Neutrophil (primary cell): ENCODE data around the gene WNT3.

Experiments
- H3K27ac ChIP-seq: fragments of 200-600 bp; sonication (generic); 2 replicates; pipeline ENCODE4 v1.5.1; 2016; ENCODE audit warnings: mild to moderate bottlenecking, moderate library complexity
- H3K27me3 ChIP-seq: fragments of 200-600 bp; sonication (generic); 2 replicates; pipeline ENCODE4 v1.6.0; 2016; ENCODE audit warnings: mild to moderate bottlenecking
- H3K36me3 ChIP-seq: fragments of 200-600 bp; sonication (generic); 2 replicates; pipeline ENCODE4 v1.5.1; 2017
- H3K4me1 ChIP-seq, 2 experiments: fragments of 200-600 bp in 1 of 2; sonication (generic) in 1 of 2; 1 replicate in 1 of 2; 2 replicates in 1 of 2; pipeline versions ENCODE4 v1.5.1 to v1.6.1; 2013 to 2016; ENCODE audit warnings: low read depth in 1 of 2, low read length in 1 of 2, mild to moderate bottlenecking in 1 of 2, moderate library complexity in 1 of 2; ENCODE audit not compliant: control insufficient read depth in 1 of 2, insufficient read depth in 1 of 2
- H3K4me3 ChIP-seq, 2 experiments: fragments of 200-600 bp in 1 of 2; sonication (generic) in 1 of 2; 1 replicate in 1 of 2; 2 replicates in 1 of 2; pipeline ENCODE4 v1.5.1; 2013 to 2016; ENCODE audit warnings: low read depth in 1 of 2, low read length in 1 of 2, mild to moderate bottlenecking in 1 of 2, moderate library complexity in 1 of 2
- H3K9me3 ChIP-seq: fragments of 200-600 bp; sonication (generic); 2 replicates; pipeline ENCODE4 v1.5.1; 2016
- CTCF ChIP-seq: fragments of 200-600 bp; sonication (generic); IDR thresholded peaks from 2 replicates; pipeline ENCODE4 v1.5.1; 2016; ENCODE audit warnings: antibody characterized with exemption

The WNT3 gene

GRCh38 chr17:46818316-46818928 lies at the start of gene WNT3:
Gene WNT3 (minus strand): TSS chr17:46818692. CDS start chr17:46818597, 95 bp downstream.
- Histone ChIP-seq H3K4me3 (peak within 1 kb of the TSS in 1 of 2 experiments; percentile 26), H3K27ac (no peak within 1 kb of the TSS), H3K4me1 (peaks cover 11 to 16% of the 10 kb centered on the region in 2 experiments), H3K36me3 (no peaks in the 10 kb centered on the region), H3K9me3 (no peaks in the 10 kb centered on the region), H3K27me3 (peaks cover 98% of the 10 kb centered on the region)
- no peak for TF ChIP-seq CTCF

- Histone ChIP-seq H3K4me3 (no peak overlapping the region), H3K36me3 (no peaks in the 10 kb centered on the region), H3K9me3 (no peaks in the 10 kb centered on the region), H3K27ac (no peak overlapping the region), H3K27me3 (peaks cover 49% of the 10 kb centered on the region), H3K4me1 (no peaks in the 10 kb centered on the region)
- TF ChIP-seq CTCF = no peak
Measured at GRCh38 chr17:46866747-46867146, 48.3 kb upstream of the WNT3 start.

GRCh38 chr17:46866325-46866724 lies 47.8 kb upstream of the WNT3 start:
- Histone ChIP-seq H3K4me3 (no peak overlapping the region), H3K36me3 (no peaks in the 10 kb centered on the region), H3K27me3 (peaks cover 49% of the 10 kb centered on the region), H3K9me3 (no peaks in the 10 kb centered on the region), H3K4me1 (no peaks in the 10 kb centered on the region), H3K27ac (no peak overlapping the region)
- no peak for TF ChIP-seq CTCF

GRCh38 chr17:46865100-46865499 lies 46.6 kb upstream of the WNT3 start:
- H3K9me3 ChIP-seq = no peaks in the 10 kb centered on the region
- TF ChIP-seq CTCF = no peak

GRCh38 chr17:46863383-46864121 lies 45.1 kb upstream of the WNT3 start:
- H3K9me3 ChIP-seq = no peaks in the 10 kb centered on the region
- TF ChIP-seq CTCF = no peak
- H3K4me1 ChIP-seq = no peaks in the 10 kb centered on the region
- no peaks in the 10 kb centered on the region for H3K36me3 ChIP-seq
- no peak overlapping the region for H3K4me3 ChIP-seq
- peaks cover 43% of the 10 kb centered on the region for H3K27me3 ChIP-seq
- no peak overlapping the region for H3K27ac ChIP-seq

More at GRCh38 chr17:46865100-46865499, 46.6 kb upstream of the WNT3 start:
- Histone ChIP-seq H3K27me3 (peaks cover 49% of the 10 kb centered on the region), H3K36me3 (no peaks in the 10 kb centered on the region), H3K4me3 (no peak overlapping the region), H3K27ac (no peak overlapping the region), H3K4me1 (no peaks in the 10 kb centered on the region)
